HepG2 (cell line): ENCODE measurements around the gene NAV2. TPM values are rescaled to one million over a fixed set of nuclear protein-coding genes. Genes with fewer than 3 reads are reported as not detected.

Experiments
- ATAC-seq: fragments of 200-7000 bp; cut with Tn5 transposase; 3 replicates; pipeline ENCODE4 v1.9.1; 2020; ENCODE audit warnings: mild to moderate bottlenecking, moderate library complexity
- BruUV-seq: library from RNA; stranded (reverse); fragments of 400-500 nt; replicated peaks from 2 replicates; lab custom pipeline; 2021; lab: Mats Ljungman, UMichigan
- CTCF ChIA-PET: fragments of 300-600 bp; formaldehyde crosslinking; extraction: SDS; loops from one replicate; lab custom pipeline; 2021; ENCODE audit warnings: low total read pairs, inconsistent platforms, low intra/inter-chr PET ratio; lab: Yijun Ruan, JAX
- POLR2A ChIA-PET: fragments of 350-600 bp; sonication (Branson Sonifier 250); formaldehyde crosslinking; loops from one replicate; lab custom pipeline; 2020; ENCODE audit warnings: antibody characterized with exemption, inconsistent platforms; lab: Yijun Ruan, JAX
- DNase-seq: peaks from one replicate; pipeline ENCODE4 v3.0.0-alpha.2; 2015; ENCODE audit warnings: low spot score
- FAIRE-seq: peaks from 3 replicates; lab custom pipeline; 2011; peaks lifted over from hg19 to GRCh38; lab: Jason Lieb, UNC
- H2AFZ ChIP-seq: one replicate; pipeline ENCODE4 v1.6.1; 2011; ENCODE audit warnings: low read length, inconsistent platforms
- H3K27ac ChIP-seq: fragments of 300-600 bp; 3 replicates; pipeline ENCODE4 v1.8.0; 2011; ENCODE audit warnings: mixed run types, mild to moderate bottlenecking, mixed read lengths, low read length, inconsistent platforms; ENCODE audit not compliant: insufficient read depth; ENCODE audit errors: extremely low read length
- H3K27me3 ChIP-seq, 2 experiments: fragments of 200-600 bp in 1 of 2; 2 replicates in 1 of 2; 3 replicates in 1 of 2; pipeline versions ENCODE4 v1.6.0 to v1.8.0; 2011; ENCODE audit warnings: low read length in 2 of 2, mild to moderate bottlenecking in 2 of 2, moderate library complexity in 2 of 2, inconsistent platforms in 1 of 2; ENCODE audit not compliant: insufficient read depth in 2 of 2, control insufficient read depth in 1 of 2
- H3K36me3 ChIP-seq, 2 experiments: fragments of 200-600 bp in 1 of 2; replicated peaks in 1 of 2; 2 replicates in 1 of 2; 3 replicates in 1 of 2; pipeline versions ENCODE4 v1.5.1 to v1.8.0; 2011; ENCODE audit warnings: low read length in 2 of 2, inconsistent platforms in 1 of 2; ENCODE audit not compliant: insufficient read depth in 2 of 2, control insufficient read depth in 1 of 2
- H3K4me1 ChIP-seq: 2 replicates; pipeline ENCODE4 v1.5.1; 2012; ENCODE audit warnings: low read length, inconsistent platforms; ENCODE audit not compliant: insufficient read depth
- H3K4me2 ChIP-seq: 2 replicates; pipeline ENCODE4 v1.6.0; 2011; ENCODE audit warnings: low read depth, low read length, inconsistent platforms
- H3K4me3 ChIP-seq, 3 experiments: fragments of 200-600 bp in 1 of 3; sonication (generic), shearing (Covaris generic) in 1 of 3; replicated peaks in 1 of 3; 2 replicates each; pipeline ENCODE4 v1.5.1; 2011 to 2016; ENCODE audit warnings: low read length in 3 of 3, inconsistent platforms in 2 of 3, low read depth in 2 of 3, mild to moderate bottlenecking in 2 of 3, control low read depth in 1 of 3, mixed read lengths in 1 of 3; ENCODE audit not compliant: insufficient read depth in 1 of 3
- H3K79me2 ChIP-seq: one replicate; pipeline ENCODE4 v1.6.1; 2011; ENCODE audit warnings: low read length, inconsistent platforms; ENCODE audit not compliant: insufficient read depth
- H3K9ac ChIP-seq: 2 replicates; pipeline ENCODE4 v1.6.0; 2011; ENCODE audit warnings: mild to moderate bottlenecking, low read depth, low read length, inconsistent platforms; ENCODE audit not compliant: insufficient read depth
- H3K9me3 ChIP-seq: 2 replicates; pipeline ENCODE4 v1.5.1; 2012; ENCODE audit warnings: mild to moderate bottlenecking, low read length
- H4K20me1 ChIP-seq: 2 replicates; pipeline ENCODE4 v1.6.0; 2011; ENCODE audit warnings: inconsistent platforms, mild to moderate bottlenecking, low read length, moderate library complexity; ENCODE audit not compliant: insufficient read depth
- ADNP ChIP-seq: sonication (generic); formaldehyde crosslinking; IDR thresholded peaks from 2 replicates; pipeline ENCODE4 v1.4.0; 2020; ENCODE audit warnings: missing genetic modification reagents
- ATF1 ChIP-seq: IDR thresholded peaks from 2 replicates; pipeline ENCODE4 v1.6.1; 2016; ENCODE audit warnings: mild to moderate bottlenecking, control low read depth
- ATF7 ChIP-seq, 2 experiments: fragments of 450-650 bp in 1 of 2; sonication (generic) in 1 of 2; formaldehyde crosslinking in 1 of 2; IDR thresholded peaks; 2 replicates each; pipeline versions ENCODE4 v1.4.0 to v1.6.1; 2016 to 2020; ENCODE audit warnings: antibody characterized with exemption in 1 of 2, mild to moderate bottlenecking in 1 of 2, missing genetic modification reagents in 1 of 2
- ATM ChIP-seq: fragments of 450-650 bp; IDR thresholded peaks from 2 replicates; pipeline ENCODE4 v1.7.1; 2017; ENCODE audit warnings: mild to moderate bottlenecking, borderline replicate concordance
- FOXM1 ChIP-seq: sonication (generic); formaldehyde crosslinking; IDR thresholded peaks from 2 replicates; pipeline ENCODE4 v1.5.0; 2020; ENCODE audit warnings: missing genetic modification reagents
- HHEX ChIP-seq: IDR thresholded peaks from 2 replicates; pipeline ENCODE4 v1.6.1; 2016; ENCODE audit warnings: control low read depth
- KMT2B ChIP-seq: IDR thresholded peaks from 2 replicates; pipeline ENCODE4 v1.6.1; 2016; ENCODE audit warnings: missing genetic modification reagents, missing compliant biosample characterization
- MBNL3 ChIP-seq: fragments of 250-450 bp; sonication (Bioruptor Pico); conservative IDR thresholded peaks from 2 replicates; pipeline ENCODE4 v1.8.0; 2022; ENCODE audit warnings: mild to moderate bottlenecking, inconsistent platforms
- MIXL1 ChIP-seq: IDR thresholded peaks from 2 replicates; pipeline ENCODE4 v1.6.1; 2016
- SMYD3 ChIP-seq: sonication (generic); formaldehyde crosslinking; IDR thresholded peaks from 2 replicates; pipeline ENCODE4 v1.8.1; 2023; ENCODE audit warnings: mild to moderate bottlenecking, missing genetic modification reagents
- TRAFD1 ChIP-seq: sonication (generic); formaldehyde crosslinking; IDR thresholded peaks from 2 replicates; pipeline ENCODE4 v1.5.1; 2020; ENCODE audit warnings: missing genetic modification reagents, mild to moderate bottlenecking, borderline replicate concordance
- ZFX ChIP-seq: sonication (generic); formaldehyde crosslinking; IDR thresholded peaks from 2 replicates; pipeline ENCODE4 v1.4.0; 2020; ENCODE audit warnings: mild to moderate bottlenecking, low read depth, missing genetic modification reagents, moderate library complexity
- WGBS: methylation state at CpG from one replicate; pipeline ENCODE4 v1.1.6; 2017; ENCODE audit warnings: low lambda C conversion rate; 5-methylcytosine and 5-hydroxymethylcytosine counted together
- in situ Hi-C: cut with HindIII; loops from 2 replicates; pipeline ENCODE4 v1.10.0; 2017; ENCODE audit warnings: low pct_unique_long_range_greater_than_20kb; ENCODE audit not compliant: extremely low pct_ligation_motif_present
- intact Hi-C: fragments of 100-400 bp; cut with micrococcal nuclease; formaldehyde crosslinking; loops from one replicate; pipeline ENCODE4 v1.10.0; 2022; ENCODE audit not compliant: unreplicated experiment
- polyA plus RNA-seq, 8 experiments: library from polyadenylated mRNA; depleted of rRNA in 3 of 8; stranded (reverse) in 7 of 8; unstranded in 1 of 8; fragments of >200 nt; fragmentation: Illumina TruSeq in 4 of 8; extraction: Trizol in 4 of 8; gene quantifications; 2 replicates each; pipeline versions ENCODE4 v1.2.1 to v1.2.3, GENCODE V29; 2011 to 2016; ENCODE audit warnings: low read depth in 4 of 8, missing spikeins in 1 of 8, mixed read lengths in 1 of 8; ENCODE audit not compliant: insufficient read depth in 1 of 8
- total RNA-seq, 5 experiments: library from RNA; depleted of rRNA; stranded (reverse); fragments of >200 nt; fragmentation: Illumina TruSeq; extraction: Trizol; gene quantifications; 2 replicates each; pipeline ENCODE4 v1.2.3, GENCODE V29; 2016; ENCODE audit warnings: low read depth in 1 of 5
- TF ChIP-seq, protein P1 (sequence below): sonication (generic); formaldehyde crosslinking; IDR thresholded peaks from 2 replicates; pipeline ENCODE4 v1.4.0; 2020; ENCODE audit warnings: missing genetic modification reagents
- TF ChIP-seq, protein P2 (sequence below): sonication (generic); formaldehyde crosslinking; conservative IDR thresholded peaks from 2 replicates; pipeline ENCODE4 v1.4.0; 2020; ENCODE audit warnings: missing genetic modification reagents
- TF ChIP-seq, protein P3 (sequence below): IDR thresholded peaks from 2 replicates; pipeline ENCODE4 v1.6.1; 2016; ENCODE audit warnings: missing compliant biosample characterization, missing genetic modification reagents, borderline replicate concordance
- TF ChIP-seq, protein P4 (sequence below): sonication (generic); formaldehyde crosslinking; IDR thresholded peaks from 2 replicates; pipeline ENCODE4 v1.9.0; 2021; ENCODE audit warnings: missing genetic modification reagents, borderline replicate concordance

NAV2 gene
- total and polyA plus RNA-seq, 2 of the 13 experiments (the other 11 are each of a cell fraction or from before 2014, with no cell fraction given), result 9.3 to 34.6 TPM

GRCh38 chr11:19740586-19740985 lies 27.9 kb downstream of the NAV2 start:
- Histone ChIP-seq H3K4me3 (no peak overlapping the region), H3K27ac (no peak overlapping the region), H3K27me3 (peaks cover 0 to 33% of the 10 kb centered on the region in 2 experiments; a peak in 3 of 5 replicates), H3K4me2 (no peak overlapping the region), H2AFZ (no peak overlapping the region), H4K20me1 (no peaks in the 10 kb centered on the region), H3K79me2 (no peaks in the 10 kb centered on the region), H3K4me1 (no peaks in the 10 kb centered on the region), H3K9me3 (no peaks in the 10 kb centered on the region), H3K36me3 (no peaks in the 10 kb centered on the region), H3K9ac (no peak overlapping the region)
- BruUV-seq, result no TSS peak
- ATAC-seq, result no peak
- DNase-seq, result no peak
- POLR2A ChIA-PET, result no interaction called here
- CTCF ChIA-PET, result interaction anchor here (0.7 to 2.8 kb wide), 2 partner anchors 176 to 177 kb away, joined by 3 to 35 read pairs; no protein-coding TSS in a partner anchor
- in situ Hi-C loops (loop anchor here (5.0 kb wide), 1 partner anchor 162 kb away; no protein-coding TSS in a partner anchor), intact Hi-C loops (no loop called here)
- 0% methylated on average over 1 of the region's 1 CpG for WGBS
- no peak for FAIRE-seq
- TF ChIP-seq, protein P1, sequence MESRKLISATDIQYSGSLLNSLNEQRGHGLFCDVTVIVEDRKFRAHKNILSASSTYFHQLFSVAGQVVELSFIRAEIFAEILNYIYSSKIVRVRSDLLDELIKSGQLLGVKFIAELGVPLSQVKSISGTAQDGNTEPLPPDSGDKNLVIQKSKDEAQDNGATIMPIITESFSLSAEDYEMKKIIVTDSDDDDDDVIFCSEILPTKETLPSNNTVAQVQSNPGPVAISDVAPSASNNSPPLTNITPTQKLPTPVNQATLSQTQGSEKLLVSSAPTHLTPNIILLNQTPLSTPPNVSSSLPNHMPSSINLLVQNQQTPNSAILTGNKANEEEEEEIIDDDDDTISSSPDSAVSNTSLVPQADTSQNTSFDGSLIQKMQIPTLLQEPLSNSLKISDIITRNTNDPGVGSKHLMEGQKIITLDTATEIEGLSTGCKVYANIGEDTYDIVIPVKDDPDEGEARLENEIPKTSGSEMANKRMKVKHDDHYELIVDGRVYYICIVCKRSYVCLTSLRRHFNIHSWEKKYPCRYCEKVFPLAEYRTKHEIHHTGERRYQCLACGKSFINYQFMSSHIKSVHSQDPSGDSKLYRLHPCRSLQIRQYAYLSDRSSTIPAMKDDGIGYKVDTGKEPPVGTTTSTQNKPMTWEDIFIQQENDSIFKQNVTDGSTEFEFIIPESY (CRISPR knock-in tag), result no peak
- TF ChIP-seq MIXL1 (CRISPR knock-in tag), result no peak
- TF ChIP-seq, protein P2, sequence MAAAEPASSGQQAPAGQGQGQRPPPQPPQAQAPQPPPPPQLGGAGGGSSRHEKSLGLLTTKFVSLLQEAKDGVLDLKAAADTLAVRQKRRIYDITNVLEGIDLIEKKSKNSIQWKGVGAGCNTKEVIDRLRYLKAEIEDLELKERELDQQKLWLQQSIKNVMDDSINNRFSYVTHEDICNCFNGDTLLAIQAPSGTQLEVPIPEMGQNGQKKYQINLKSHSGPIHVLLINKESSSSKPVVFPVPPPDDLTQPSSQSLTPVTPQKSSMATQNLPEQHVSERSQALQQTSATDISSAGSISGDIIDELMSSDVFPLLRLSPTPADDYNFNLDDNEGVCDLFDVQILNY (CRISPR knock-in tag), result no peak
- no peak for TF ChIP-seq TRAFD1 (CRISPR knock-in tag)
- no peak for TF ChIP-seq ATM
- no peak for TF ChIP-seq HHEX (CRISPR knock-in tag)
- no peak for TF ChIP-seq KMT2B (CRISPR knock-in tag)
- TF ChIP-seq ADNP (CRISPR knock-in tag), result no peak
- TF ChIP-seq, protein P3, sequence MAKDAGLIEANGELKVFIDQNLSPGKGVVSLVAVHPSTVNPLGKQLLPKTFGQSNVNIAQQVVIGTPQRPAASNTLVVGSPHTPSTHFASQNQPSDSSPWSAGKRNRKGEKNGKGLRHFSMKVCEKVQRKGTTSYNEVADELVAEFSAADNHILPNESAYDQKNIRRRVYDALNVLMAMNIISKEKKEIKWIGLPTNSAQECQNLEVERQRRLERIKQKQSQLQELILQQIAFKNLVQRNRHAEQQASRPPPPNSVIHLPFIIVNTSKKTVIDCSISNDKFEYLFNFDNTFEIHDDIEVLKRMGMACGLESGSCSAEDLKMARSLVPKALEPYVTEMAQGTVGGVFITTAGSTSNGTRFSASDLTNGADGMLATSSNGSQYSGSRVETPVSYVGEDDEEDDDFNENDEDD, result no peak
- no peak for TF ChIP-seq ATF7 (IDR thresholded peaks at IDR 0.05)
- TF ChIP-seq ATF7 (CRISPR knock-in tag; IDR thresholded peaks at IDR 0.05), result no peak
- TF ChIP-seq SMYD3, result no peak
- no peak for TF ChIP-seq ZFX (CRISPR knock-in tag)
- TF ChIP-seq FOXM1 (CRISPR knock-in tag), result no peak
- no peak for TF ChIP-seq ATF1 (CRISPR knock-in tag)
- TF ChIP-seq, protein P4, sequence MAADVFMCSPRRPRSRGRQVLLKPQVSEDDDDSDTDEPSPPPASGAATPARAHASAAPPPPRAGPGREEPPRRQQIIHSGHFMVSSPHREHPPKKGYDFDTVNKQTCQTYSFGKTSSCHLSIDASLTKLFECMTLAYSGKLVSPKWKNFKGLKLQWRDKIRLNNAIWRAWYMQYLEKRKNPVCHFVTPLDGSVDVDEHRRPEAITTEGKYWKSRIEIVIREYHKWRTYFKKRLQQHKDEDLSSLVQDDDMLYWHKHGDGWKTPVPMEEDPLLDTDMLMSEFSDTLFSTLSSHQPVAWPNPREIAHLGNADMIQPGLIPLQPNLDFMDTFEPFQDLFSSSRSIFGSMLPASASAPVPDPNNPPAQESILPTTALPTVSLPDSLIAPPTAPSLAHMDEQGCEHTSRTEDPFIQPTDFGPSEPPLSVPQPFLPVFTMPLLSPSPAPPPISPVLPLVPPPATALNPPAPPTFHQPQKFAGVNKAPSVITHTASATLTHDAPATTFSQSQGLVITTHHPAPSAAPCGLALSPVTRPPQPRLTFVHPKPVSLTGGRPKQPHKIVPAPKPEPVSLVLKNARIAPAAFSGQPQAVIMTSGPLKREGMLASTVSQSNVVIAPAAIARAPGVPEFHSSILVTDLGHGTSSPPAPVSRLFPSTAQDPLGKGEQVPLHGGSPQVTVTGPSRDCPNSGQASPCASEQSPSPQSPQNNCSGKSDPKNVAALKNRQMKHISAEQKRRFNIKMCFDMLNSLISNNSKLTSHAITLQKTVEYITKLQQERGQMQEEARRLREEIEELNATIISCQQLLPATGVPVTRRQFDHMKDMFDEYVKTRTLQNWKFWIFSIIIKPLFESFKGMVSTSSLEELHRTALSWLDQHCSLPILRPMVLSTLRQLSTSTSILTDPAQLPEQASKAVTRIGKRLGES (CRISPR knock-in tag), result no peak
- no peak for TF ChIP-seq MBNL3 (CRISPR knock-in tag)
